ENCODE measurements around the gene TMEM120B.

The TMEM120B gene

DNA sequence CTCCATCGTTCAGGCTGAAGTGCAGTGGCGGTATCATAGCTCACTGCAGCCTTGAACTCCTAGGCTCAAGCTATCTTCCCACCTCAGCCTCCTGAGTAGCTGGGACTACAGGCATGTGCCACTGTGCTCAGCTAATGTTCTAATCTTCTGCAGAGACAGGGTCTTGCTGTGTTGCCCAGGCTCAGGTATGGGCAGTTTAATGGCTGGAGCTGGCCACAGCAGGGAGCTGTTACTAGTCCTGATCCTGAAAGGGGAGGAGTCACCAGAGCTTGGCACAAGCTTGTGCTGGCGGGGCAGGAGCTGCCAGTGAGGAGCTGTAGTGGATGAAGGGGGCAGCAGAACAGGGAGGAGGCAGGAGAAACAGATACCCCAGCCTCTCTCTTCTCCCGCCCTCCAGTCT lies 10.6 kb downstream of the TMEM120B start:
- in situ Hi-C loops (cut with MboI; ENCODE audit: low sequenced_read_pairs, unreplicated experiment): no loop called here
- DNase-seq (ENCODE audit: low spot score): no peak
- TF ChIP-seq CTCF (IDR thresholded peaks at IDR 0.05; ENCODE audit: borderline replicate concordance, control extremely low read depth, extremely low read depth, insufficient read depth, missing control alignments): no peak

- no peak for DNase-seq (ENCODE audit: low spot score)
- in situ Hi-C loops (cut with MboI; ENCODE audit: low sequenced_read_pairs, unreplicated experiment): no loop called here
- no peak for TF ChIP-seq CTCF (IDR thresholded peaks at IDR 0.05; ENCODE audit: borderline replicate concordance, control extremely low read depth, extremely low read depth, insufficient read depth, missing control alignments)
These were observed 12.4 kb downstream of the TMEM120B start for GRCh38 chr12:121724925-121725324.

DNA sequence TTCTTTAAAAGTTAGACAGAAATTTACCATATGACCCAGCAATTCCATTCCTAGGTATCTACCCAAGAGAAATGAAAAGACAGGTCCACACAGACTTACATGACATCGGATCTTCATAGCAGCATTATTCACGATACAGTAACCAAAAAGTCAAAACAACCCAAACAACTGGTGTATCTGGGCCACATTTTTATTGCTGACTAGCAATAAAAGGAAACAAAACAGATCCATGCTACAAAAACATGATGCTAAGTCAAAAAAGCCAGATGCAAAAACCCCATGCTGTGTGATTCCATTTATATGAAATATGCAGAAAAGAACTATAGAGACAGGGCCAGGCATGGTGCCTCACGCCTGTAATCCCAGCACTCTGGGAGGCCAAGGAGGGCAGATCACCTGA lies 12.9 kb downstream of the TMEM120B start:
- TF ChIP-seq CTCF (IDR thresholded peaks at IDR 0.05; ENCODE audit: borderline replicate concordance, control extremely low read depth, extremely low read depth, insufficient read depth, missing control alignments): no peak
- DNase-seq (ENCODE audit: low spot score): no peak
- in situ Hi-C loops (cut with MboI; ENCODE audit: low sequenced_read_pairs, unreplicated experiment): no loop called here

- in situ Hi-C loops (cut with MboI; ENCODE audit: low sequenced_read_pairs, unreplicated experiment): no loop called here
- TF ChIP-seq CTCF (IDR thresholded peaks at IDR 0.05; ENCODE audit: borderline replicate concordance, control extremely low read depth, extremely low read depth, insufficient read depth, missing control alignments): no peak
- DNase-seq (ENCODE audit: low spot score): no peak
These were observed 16.5 kb downstream of the TMEM120B start for GRCh38 chr12:121729021-121729420.

- in situ Hi-C loops (cut with MboI; ENCODE audit: low sequenced_read_pairs, unreplicated experiment): no loop called here
- no peak for TF ChIP-seq CTCF (IDR thresholded peaks at IDR 0.05; ENCODE audit: borderline replicate concordance, control extremely low read depth, extremely low read depth, insufficient read depth, missing control alignments)
- no peak for DNase-seq (ENCODE audit: low spot score)
These were observed 18.9 kb downstream of the TMEM120B start for GRCh38 chr12:121731473-121731872.

GRCh38 chr12:121733849-121734248 lies 21.3 kb downstream of the TMEM120B start:
- no peak for TF ChIP-seq CTCF (IDR thresholded peaks at IDR 0.05; ENCODE audit: borderline replicate concordance, control extremely low read depth, extremely low read depth, insufficient read depth, missing control alignments)
- no peak for DNase-seq (ENCODE audit: low spot score)
- in situ Hi-C loops (cut with MboI; ENCODE audit: low sequenced_read_pairs, unreplicated experiment): no loop called here

DNA sequence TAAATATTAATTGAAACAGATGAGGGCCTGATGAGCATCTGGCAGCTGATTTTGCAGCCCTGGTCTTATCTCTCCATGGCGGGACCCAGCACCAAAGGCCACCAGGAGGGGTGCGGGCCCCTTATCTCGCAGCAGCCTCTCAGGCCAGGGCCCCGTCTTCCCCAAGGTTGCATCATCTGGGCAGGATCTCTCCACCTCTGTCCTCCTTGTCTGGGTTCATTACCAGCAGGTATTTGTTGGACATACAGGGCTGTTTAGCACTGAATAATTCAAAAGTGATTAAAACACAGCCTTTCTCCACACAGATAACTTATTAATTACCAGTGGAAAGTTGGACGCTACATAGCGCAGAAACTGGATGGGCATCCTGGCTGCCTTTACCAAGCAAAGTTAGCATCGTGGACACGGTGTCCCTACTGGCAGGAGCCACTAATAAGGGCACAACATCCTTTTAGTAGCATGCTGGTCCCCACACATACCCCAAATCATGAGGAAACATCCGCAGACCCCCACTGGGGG lies 25.8 kb downstream of the TMEM120B start:
- in situ Hi-C loops (cut with MboI; ENCODE audit: low sequenced_read_pairs, unreplicated experiment): no loop called here
- DNase-seq (ENCODE audit: low spot score): no peak
- no peak for TF ChIP-seq CTCF (IDR thresholded peaks at IDR 0.05; ENCODE audit: borderline replicate concordance, control extremely low read depth, extremely low read depth, insufficient read depth, missing control alignments)

All from GM13976 (cell line).